SK-N-MC (cell line): Measurements from ENCODE around the gene ATP9B.

Experiments used
- EZH2 ChIP-seq: fragments of 200-600 bp; sonication (generic); IDR thresholded peaks from one replicate; pipeline ENCODE4 v1.6.1; 2017; ENCODE audit warnings: antibody characterized with exemption
- FOXP2 ChIP-seq: optimal IDR thresholded peaks from 2 replicates; pipeline ENCODE3; 2011; ENCODE audit warnings: mild to moderate bottlenecking, moderate library complexity; ENCODE audit not compliant: insufficient read depth; ENCODE audit errors: extremely low read length, control extremely low read depth
- POLR2AphosphoS5 ChIP-seq: IDR thresholded peaks from 2 replicates; pipeline ENCODE4 v1.6.1; 2012; ENCODE audit warnings: mild to moderate bottlenecking, low read depth, low read length, borderline replicate concordance

GRCh38 chr18:79422783-79423165 lies 353.6 kb downstream of the ATP9B start:
- TF ChIP-seq POLR2AphosphoS5 (no peak), EZH2 (no peak), FOXP2 (no peak)
